IMR-90 (cell line): Measurements from ENCODE around the gene SLC38A11. TPM values are rescaled to one million over a fixed set of nuclear protein-coding genes. Genes with fewer than 3 reads are reported as not detected.
A peak's percentile ranks its signal among the peaks of the same experiment; 100 is the strongest.

ENCODE experiments used
- ATAC-seq: fragments of 200-7000 bp; cut with Tn5 transposase; 2 replicates; pipeline ENCODE4 v1.9.1; 2020; ENCODE audit warnings: low read depth, mild to moderate bottlenecking, moderate library complexity
- BruUV-seq: library from RNA; stranded (reverse); fragments of 400-500 nt; replicated peaks from 2 replicates; lab custom pipeline; 2021; lab: Mats Ljungman, UMichigan
- CTCF ChIA-PET: fragments of 300-600 bp; formaldehyde crosslinking; extraction: SDS; loops from one replicate; lab custom pipeline; 2021; ENCODE audit warnings: antibody characterized with exemption; lab: Yijun Ruan, JAX
- POLR2A ChIA-PET: fragments of 300-600 bp; sonication (Branson Sonifier 250); formaldehyde crosslinking; loops from one replicate; lab custom pipeline; 2022; ENCODE audit warnings: antibody characterized with exemption; ENCODE audit not compliant: unreplicated experiment; lab: Charles Lee
- DNase-seq: peaks from one replicate; pipeline ENCODE4 v3.0.0; 2013
- H2AFZ ChIP-seq: replicated peaks from 2 replicates; pipeline ENCODE3; 2013; ENCODE audit warnings: low read length, mild to moderate bottlenecking; ENCODE audit not compliant: poor library complexity
- H2AK5ac ChIP-seq: 2 replicates; pipeline ENCODE4 v1.6.1; 2013; ENCODE audit warnings: low read depth, low read length, inconsistent platforms
- H2AK9ac ChIP-seq: replicated peaks from 2 replicates; pipeline ENCODE3; 2013; ENCODE audit warnings: mild to moderate bottlenecking, low read depth, low read length, moderate library complexity; ENCODE audit not compliant: poor library complexity
- H2BK120ac ChIP-seq: 2 replicates; pipeline ENCODE4 v1.6.1; 2013; ENCODE audit warnings: low read depth, low read length, inconsistent platforms
- H2BK15ac ChIP-seq: 3 replicates; pipeline ENCODE4 v1.6.1; 2013; ENCODE audit warnings: low read depth, low read length, inconsistent platforms
- H2BK20ac ChIP-seq: 2 replicates; pipeline ENCODE4 v1.6.1; 2013; ENCODE audit warnings: low read depth, mild to moderate bottlenecking, inconsistent platforms, low read length, moderate library complexity
- H2BK5ac ChIP-seq: 2 replicates; pipeline ENCODE4 v1.6.1; 2013; ENCODE audit warnings: mild to moderate bottlenecking, low read depth, low read length, inconsistent platforms; ENCODE audit not compliant: poor library complexity, severe bottlenecking
- H3K14ac ChIP-seq: replicated peaks from 2 replicates; pipeline ENCODE4 v1.6.1; 2013; ENCODE audit warnings: low read depth, low read length, inconsistent platforms
- H3K18ac ChIP-seq: 2 replicates; pipeline ENCODE4 v1.6.1; 2013; ENCODE audit warnings: low read depth, low read length, control low read depth
- H3K23ac ChIP-seq: 2 replicates; pipeline ENCODE4 v1.6.1; 2013; ENCODE audit warnings: low read depth, low read length, inconsistent platforms
- H3K27ac ChIP-seq: 2 replicates; pipeline ENCODE4 v1.5.1; 2013; ENCODE audit warnings: mild to moderate bottlenecking, control low read depth, low read length; ENCODE audit not compliant: insufficient read depth
- H3K27me3 ChIP-seq: 2 replicates; pipeline ENCODE4 v1.6.1; 2013; ENCODE audit warnings: low read length; ENCODE audit not compliant: control insufficient read depth, insufficient read depth
- H3K36me3 ChIP-seq: 2 replicates; pipeline ENCODE4 v1.6.1; 2013; ENCODE audit warnings: low read length, mixed read lengths; ENCODE audit not compliant: control insufficient read depth, insufficient read depth
- H3K4ac ChIP-seq: 2 replicates; pipeline ENCODE4 v1.6.1; 2013; ENCODE audit warnings: low read depth, low read length, inconsistent platforms
- H3K4me1 ChIP-seq: 2 replicates; pipeline ENCODE4 v1.6.1; 2013; ENCODE audit warnings: low read length, mixed read lengths; ENCODE audit not compliant: control insufficient read depth, insufficient read depth
- H3K4me2 ChIP-seq: 2 replicates; pipeline ENCODE4 v1.6.1; 2013; ENCODE audit warnings: low read depth, mild to moderate bottlenecking, control low read depth, low read length, moderate library complexity
- H3K4me3 ChIP-seq: 2 replicates; pipeline ENCODE4 v1.5.1; 2013; ENCODE audit warnings: low read depth, mild to moderate bottlenecking, control low read depth, low read length, moderate library complexity; ENCODE audit not compliant: insufficient read depth
- H3K56ac ChIP-seq: 2 replicates; pipeline ENCODE4 v1.6.1; 2013; ENCODE audit warnings: low read length, inconsistent platforms; ENCODE audit not compliant: insufficient read depth; ENCODE audit errors: extremely low read depth
- H3K79me1 ChIP-seq, 2 experiments: 2 replicates each; pipeline ENCODE4 v1.6.1; 2013; ENCODE audit warnings: low read length in 2 of 2, inconsistent platforms in 1 of 2, low read depth in 1 of 2
- H3K9ac ChIP-seq: 2 replicates; pipeline ENCODE4 v1.6.1; 2013; ENCODE audit warnings: low read depth, low read length, control low read depth
- H3K9me1 ChIP-seq: 2 replicates; pipeline ENCODE4 v1.6.1; 2013; ENCODE audit warnings: low read length, inconsistent platforms; ENCODE audit not compliant: insufficient read depth
- H3K9me3 ChIP-seq: 2 replicates; pipeline ENCODE4 v1.6.1; 2013; ENCODE audit warnings: low read length; ENCODE audit not compliant: control insufficient read depth, insufficient read depth
- H4K20me1 ChIP-seq: 2 replicates; pipeline ENCODE4 v1.6.1; 2013; ENCODE audit warnings: low read length, inconsistent platforms; ENCODE audit not compliant: insufficient read depth
- H4K5ac ChIP-seq: 2 replicates; pipeline ENCODE4 v1.6.1; 2013; ENCODE audit warnings: mild to moderate bottlenecking, low read depth, low read length, control low read depth
- H4K8ac ChIP-seq, 2 experiments: 2 replicates each; pipeline ENCODE4 v1.6.1; 2013; ENCODE audit warnings: low read depth in 2 of 2, low read length in 2 of 2, control low read depth in 1 of 2, inconsistent platforms in 1 of 2
- H4K91ac ChIP-seq: 2 replicates; pipeline ENCODE4 v1.6.1; 2013; ENCODE audit warnings: low read depth, low read length, inconsistent platforms; ENCODE audit not compliant: insufficient read depth
- BHLHE40 ChIP-seq: fragments of 150-350 bp; IDR thresholded peaks from 2 replicates; pipeline ENCODE4 v1.6.1; 2016; ENCODE audit warnings: mild to moderate bottlenecking, low read depth, low read length
- CEBPB ChIP-seq: IDR thresholded peaks from 2 replicates; pipeline ENCODE4 v1.6.1; 2012; ENCODE audit warnings: low read depth, low read length, improper control_type of control experiment
- CTCF ChIP-seq: conservative IDR thresholded peaks from 2 replicates; pipeline ENCODE4 v1.5.1; 2012; ENCODE audit warnings: mild to moderate bottlenecking, low read depth, low read length, improper control_type of control experiment
- ELK1 ChIP-seq: fragments of 150-350 bp; IDR thresholded peaks from 2 replicates; pipeline ENCODE4 v1.6.1; 2016; ENCODE audit warnings: low read depth, mild to moderate bottlenecking, low read length, moderate library complexity, borderline replicate concordance
- FOS ChIP-seq: fragments of 150-350 bp; IDR thresholded peaks from 2 replicates; pipeline ENCODE4 v1.6.1; 2016; ENCODE audit warnings: low read depth, low read length
- MAFK ChIP-seq: IDR thresholded peaks from 2 replicates; pipeline ENCODE4 v1.6.1; 2012; ENCODE audit warnings: low read depth, low read length, improper control_type of control experiment
- MAZ ChIP-seq: IDR thresholded peaks from 2 replicates; pipeline ENCODE4 v1.6.1; 2012; ENCODE audit warnings: low read depth, mild to moderate bottlenecking, low read length, improper control_type of control experiment, moderate library complexity, borderline replicate concordance
- MXI1 ChIP-seq: IDR thresholded peaks from 2 replicates; pipeline ENCODE4 v1.6.1; 2012; ENCODE audit warnings: low read depth, mild to moderate bottlenecking, low read length, moderate library complexity, borderline replicate concordance
- NFE2L2 ChIP-seq: fragments of 150-350 bp; IDR thresholded peaks from 2 replicates; pipeline ENCODE4 v1.6.1; 2016; ENCODE audit warnings: low read depth, mild to moderate bottlenecking, low read length
- POLR2A ChIP-seq: IDR thresholded peaks from 2 replicates; pipeline ENCODE4 v1.6.1; 2012; ENCODE audit warnings: mild to moderate bottlenecking, low read depth, low read length
- RAD21 ChIP-seq: IDR thresholded peaks from 2 replicates; pipeline ENCODE4 v1.6.1; 2012; ENCODE audit warnings: low read length, improper control_type of control experiment
- RCOR1 ChIP-seq: IDR thresholded peaks from 2 replicates; pipeline ENCODE4 v1.6.1; 2012; ENCODE audit warnings: mild to moderate bottlenecking, low read length, improper control_type of control experiment; ENCODE audit not compliant: insufficient replicate concordance
- SMC3 ChIP-seq: fragments of 150-350 bp; IDR thresholded peaks from 2 replicates; pipeline ENCODE4 v1.6.1; 2016; ENCODE audit warnings: low read depth, mild to moderate bottlenecking, antibody characterized with exemption, low read length, moderate library complexity
- USF2 ChIP-seq: fragments of 150-350 bp; IDR thresholded peaks from 2 replicates; pipeline ENCODE4 v1.6.1; 2017; ENCODE audit warnings: mild to moderate bottlenecking, antibody characterized with exemption, low read length, low read depth
- WGBS, 2 experiments: methylation state at CpG; one replicate each; pipeline versions ENCODE4 v1.1.5 to v1.1.7; 2013; ENCODE audit warnings: missing lambda C conversion rate in 2 of 2; ENCODE audit not compliant: insufficient read length in 1 of 2; ENCODE audit errors: extremely low coverage in 2 of 2; 5-methylcytosine and 5-hydroxymethylcytosine counted together
- dilution Hi-C: fragments of 300-500 bp; cut with HindIII; formaldehyde crosslinking; loops from one replicate; pipeline ENCODE4 v1.14.3; 2018; ENCODE audit warnings: low sequenced_read_pairs; ENCODE audit not compliant: unreplicated experiment
- in situ Hi-C: fragments of 300-500 bp; cut with MboI; formaldehyde crosslinking; loops from 3 replicates; pipeline ENCODE4 v1.14.3; 2019; ENCODE audit warnings: low sequenced_read_pairs, inconsistent platforms, mixed read lengths
- intact Hi-C: fragments of 100-400 bp; cut with micrococcal nuclease; formaldehyde crosslinking; loops from 2 replicates; pipeline ENCODE4 v1.10.0; 2022
- polyA plus RNA-seq, 3 experiments: library from polyadenylated mRNA; depleted of rRNA; stranded (reverse); fragments of >200 nt; gene quantifications; 2 replicates each; pipeline ENCODE4 v1.2.3, GENCODE V29; 2012; ENCODE audit warnings: low replicate concordance in 1 of 3
- total RNA-seq: library from RNA; depleted of rRNA; stranded (reverse); fragments of >200 nt; gene quantifications from 2 replicates; pipeline ENCODE4 v1.2.3, GENCODE V29; 2012

The SLC38A11 gene
- total and polyA plus RNA-seq, 2 of the 4 experiments (the other 2 are of a cell fraction): 0.18 to 0.21 TPM

- H2BK5ac ChIP-seq: peak overlapping the region; percentile 87
- H3K79me1 ChIP-seq: no peaks in the 10 kb centered on the region; a peak in 1 of 4 replicates
- no peak overlapping the region for H2AFZ ChIP-seq
- peaks cover 5% of the 10 kb centered on the region for H3K4me1 ChIP-seq
- peak overlapping the region; percentile 76 for H2AK9ac ChIP-seq
- BruUV-seq: no TSS peak
- H2BK120ac ChIP-seq: peak overlapping the region; percentile 84; the same call in 1 of the 2 replicates
- intact Hi-C loops (no loop called here), dilution Hi-C loops (no loop called here), in situ Hi-C loops (no loop called here)
- H3K23ac ChIP-seq: peak overlapping the region; percentile 46
- H3K4ac ChIP-seq: peak overlapping the region; percentile 56
- peak overlapping the region; percentile 92; the same call in 2 of the 3 replicates for H2BK15ac ChIP-seq
- H3K4me3 ChIP-seq: no peak overlapping the region
- H3K27ac ChIP-seq: peak overlapping the region; percentile 57; the same call in 1 of the 2 replicates
- no peak overlapping the region for H3K4me2 ChIP-seq
- ChIA-PET POLR2A (no interaction called here), CTCF (interaction anchor here (1.1 kb wide), 1 partner anchor 13 kb away, joined by 3 read pairs; no protein-coding TSS in a partner anchor)
- ATAC-seq (peak; percentile 80), DNase-seq (peak; percentile 82)
- peak overlapping the region; percentile 9; the same call in 1 of the 2 replicates for H4K5ac ChIP-seq
- no peak overlapping the region for H3K9ac ChIP-seq
- H2BK20ac ChIP-seq: peak overlapping the region; percentile 89
- no peaks in the 10 kb centered on the region for H3K9me3 ChIP-seq
- H2AK5ac ChIP-seq: peak overlapping the region; percentile 56; the same call in 1 of the 2 replicates
- 0 out of 2 replicates have a peak, but pooled peaks cover 3% of the 10 kb centered on the region for H3K9me1 ChIP-seq
- peak overlapping the region; percentile 60 to 76 for H4K8ac ChIP-seq
- H3K27me3 ChIP-seq: no peaks in the 10 kb centered on the region
- peak overlapping the region; percentile 81 for H3K14ac ChIP-seq
- H4K20me1 ChIP-seq: no peaks in the 10 kb centered on the region
- H4K91ac ChIP-seq: peak overlapping the region; percentile 76
- H3K56ac ChIP-seq: no peak overlapping the region
- peak overlapping the region; percentile 86 for H3K18ac ChIP-seq
- H3K36me3 ChIP-seq: no peaks in the 10 kb centered on the region
- WGBS, 2 experiments: no CpG with 5 or more reads among the region's 3 CpGs
- no peak for TF ChIP-seq CEBPB
- TF ChIP-seq MXI1: no peak
- no peak for TF ChIP-seq CTCF
- TF ChIP-seq MAZ: no peak
- TF ChIP-seq RCOR1: no peak
- peak; percentile 81 for TF ChIP-seq FOS
- no peak for TF ChIP-seq POLR2A
- no peak for TF ChIP-seq RAD21
- no peak for TF ChIP-seq ELK1
- no peak for TF ChIP-seq USF2
- peak; percentile 72 for TF ChIP-seq NFE2L2
- no peak for TF ChIP-seq BHLHE40
- TF ChIP-seq MAFK: peak; percentile 17; the same call in 1 of the 2 replicates
- TF ChIP-seq SMC3: no peak
Observed at GRCh38 chr2:164896634-164897355, 58.5 kb downstream of the SLC38A11 start.
